A549 (cell line): ENCODE measurements around the gene MORC2.

ENCODE experiments used
- CHD2 ChIP-seq: fragments of 150-350 bp; IDR thresholded peaks from 2 replicates; pipeline ENCODE4 v1.6.1; 2014; ENCODE audit warnings: low read length; ENCODE audit not compliant: partially characterized antibody
- EHMT2 ChIP-seq: fragments of 200-600 bp; sonication (generic); IDR thresholded peaks from 2 replicates; pipeline ENCODE4 v1.6.1; 2016; ENCODE audit warnings: antibody characterized with exemption, low read depth, mild to moderate bottlenecking, moderate library complexity
- ESRRA ChIP-seq: fragments of 150-350 bp; IDR thresholded peaks from 2 replicates; pipeline ENCODE4 v1.6.1; 2014; ENCODE audit warnings: mild to moderate bottlenecking, low read length, borderline replicate concordance
- KDM5A ChIP-seq: fragments of 200-600 bp; sonication (generic); IDR thresholded peaks from 2 replicates; pipeline ENCODE4 v1.6.1; 2016; ENCODE audit warnings: antibody characterized with exemption, mild to moderate bottlenecking
- POLR2A ChIP-seq: IDR thresholded peaks from 2 replicates; pipeline ENCODE4 v1.6.1; 2012; ENCODE audit warnings: mild to moderate bottlenecking, low read length
- RFX5 ChIP-seq: fragments of 450-650 bp; IDR thresholded peaks from 2 replicates; pipeline ENCODE4 v1.7.1; 2014; ENCODE audit warnings: antibody characterized with exemption, mild to moderate bottlenecking, moderate library complexity
- TF ChIP-seq, protein P1 (sequence below): fragments of >200 bp; sonication (Bioruptor Twin); formaldehyde crosslinking; IDR thresholded peaks from 3 replicates; pipeline ENCODE4 v1.5.1; 2016
- TF ChIP-seq, protein P2 (sequence below): fragments of 450-650 bp; IDR thresholded peaks from 2 replicates; pipeline ENCODE4 v1.6.1; 2014; ENCODE audit warnings: antibody characterized with exemption

DNA sequence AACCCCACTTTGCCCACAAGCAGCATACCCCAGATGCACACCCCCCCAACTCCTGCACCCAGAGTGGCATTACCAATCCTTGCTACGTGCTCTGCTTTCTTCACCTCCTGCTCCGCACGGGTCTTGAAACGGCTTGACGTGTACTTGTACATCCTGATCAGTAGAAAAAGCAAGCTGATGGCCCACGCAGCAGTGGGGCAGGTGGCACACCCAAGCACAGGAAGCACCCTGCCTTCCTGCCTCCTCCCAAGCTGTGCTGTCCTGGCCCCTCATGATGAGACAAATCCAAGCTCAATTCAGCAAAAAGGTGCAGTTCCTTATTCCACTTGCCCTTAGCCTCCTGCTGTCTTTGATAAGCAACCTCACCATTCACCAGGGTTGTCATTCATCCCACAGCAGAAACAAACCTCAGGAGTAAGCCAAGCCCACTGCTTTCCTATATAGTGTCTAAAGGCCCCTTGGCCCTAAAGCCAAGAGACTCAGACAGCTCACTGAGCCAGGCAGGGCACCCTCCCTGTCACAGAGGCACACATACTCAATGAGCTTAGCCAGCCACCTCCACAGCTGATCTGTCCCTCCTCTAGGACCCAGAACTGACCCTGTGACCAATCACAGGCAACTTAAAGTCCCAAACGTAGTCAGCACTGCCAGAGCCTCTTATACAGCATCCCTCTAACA, 27.8 kb downstream of the MORC2 start:
- no peak for TF ChIP-seq ESRRA
- no peak for TF ChIP-seq RFX5
- TF ChIP-seq, protein P1, sequence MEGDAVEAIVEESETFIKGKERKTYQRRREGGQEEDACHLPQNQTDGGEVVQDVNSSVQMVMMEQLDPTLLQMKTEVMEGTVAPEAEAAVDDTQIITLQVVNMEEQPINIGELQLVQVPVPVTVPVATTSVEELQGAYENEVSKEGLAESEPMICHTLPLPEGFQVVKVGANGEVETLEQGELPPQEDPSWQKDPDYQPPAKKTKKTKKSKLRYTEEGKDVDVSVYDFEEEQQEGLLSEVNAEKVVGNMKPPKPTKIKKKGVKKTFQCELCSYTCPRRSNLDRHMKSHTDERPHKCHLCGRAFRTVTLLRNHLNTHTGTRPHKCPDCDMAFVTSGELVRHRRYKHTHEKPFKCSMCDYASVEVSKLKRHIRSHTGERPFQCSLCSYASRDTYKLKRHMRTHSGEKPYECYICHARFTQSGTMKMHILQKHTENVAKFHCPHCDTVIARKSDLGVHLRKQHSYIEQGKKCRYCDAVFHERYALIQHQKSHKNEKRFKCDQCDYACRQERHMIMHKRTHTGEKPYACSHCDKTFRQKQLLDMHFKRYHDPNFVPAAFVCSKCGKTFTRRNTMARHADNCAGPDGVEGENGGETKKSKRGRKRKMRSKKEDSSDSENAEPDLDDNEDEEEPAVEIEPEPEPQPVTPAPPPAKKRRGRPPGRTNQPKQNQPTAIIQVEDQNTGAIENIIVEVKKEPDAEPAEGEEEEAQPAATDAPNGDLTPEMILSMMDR: no peak
- no peak for TF ChIP-seq CHD2
- no peak for TF ChIP-seq KDM5A
- TF ChIP-seq EHMT2: no peak
- no peak for TF ChIP-seq POLR2A
- TF ChIP-seq, protein P2, sequence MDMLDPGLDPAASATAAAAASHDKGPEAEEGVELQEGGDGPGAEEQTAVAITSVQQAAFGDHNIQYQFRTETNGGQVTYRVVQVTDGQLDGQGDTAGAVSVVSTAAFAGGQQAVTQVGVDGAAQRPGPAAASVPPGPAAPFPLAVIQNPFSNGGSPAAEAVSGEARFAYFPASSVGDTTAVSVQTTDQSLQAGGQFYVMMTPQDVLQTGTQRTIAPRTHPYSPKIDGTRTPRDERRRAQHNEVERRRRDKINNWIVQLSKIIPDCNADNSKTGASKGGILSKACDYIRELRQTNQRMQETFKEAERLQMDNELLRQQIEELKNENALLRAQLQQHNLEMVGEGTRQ: no peak
